Head of caudate nucleus (tissue), 42 donors: ENCODE results near the gene OAF.

ENCODE experiments used
- DNase-seq, 42 donors: peaks; one replicate each; pipeline versions ENCODE4 v3.0.0 to v3.0.0-alpha.2; 2020 to 2021; ENCODE audit warnings: mixed read lengths in 7 of 42
- intact Hi-C: fragments of 100-400 bp; cut with DNase I; formaldehyde crosslinking; loops from one replicate; pipeline ENCODE4 v1.15.0; 2022

Gene OAF

DNA sequence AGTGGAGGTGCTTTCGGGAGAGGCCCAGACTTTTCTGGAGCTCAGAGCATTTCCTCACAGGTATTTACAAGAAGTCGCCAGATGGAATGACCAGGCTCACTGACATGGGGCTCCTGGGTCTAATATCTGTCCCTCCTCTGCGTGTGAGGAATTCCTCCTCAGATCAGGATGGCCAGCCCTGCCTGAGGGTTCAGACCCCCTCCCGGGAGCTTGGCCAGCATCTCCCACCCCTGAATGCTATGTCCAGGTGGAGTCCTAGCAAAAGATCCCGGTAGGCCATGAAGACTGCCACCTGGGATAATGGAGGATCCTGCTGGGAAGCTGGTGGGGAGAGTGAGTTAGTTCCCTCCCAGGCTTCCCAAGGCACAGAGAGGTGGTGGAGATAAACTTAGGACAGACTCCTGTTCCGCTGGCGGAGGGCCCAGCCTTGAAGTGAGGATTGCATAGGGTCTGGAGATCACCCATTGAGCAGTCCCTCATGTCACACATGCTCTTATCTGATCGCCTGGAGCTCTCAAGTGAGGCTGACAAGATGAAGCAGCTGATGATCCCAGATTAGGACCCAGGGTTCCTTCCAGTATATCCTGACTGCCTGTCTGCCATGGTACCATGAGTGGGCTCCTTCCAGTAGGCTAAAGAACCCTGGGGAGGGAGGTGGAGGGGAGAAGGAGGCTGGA lies 5.7 kb downstream of the OAF start:
- no peak for DNase-seq
- intact Hi-C loops, result no loop called here

DNA sequence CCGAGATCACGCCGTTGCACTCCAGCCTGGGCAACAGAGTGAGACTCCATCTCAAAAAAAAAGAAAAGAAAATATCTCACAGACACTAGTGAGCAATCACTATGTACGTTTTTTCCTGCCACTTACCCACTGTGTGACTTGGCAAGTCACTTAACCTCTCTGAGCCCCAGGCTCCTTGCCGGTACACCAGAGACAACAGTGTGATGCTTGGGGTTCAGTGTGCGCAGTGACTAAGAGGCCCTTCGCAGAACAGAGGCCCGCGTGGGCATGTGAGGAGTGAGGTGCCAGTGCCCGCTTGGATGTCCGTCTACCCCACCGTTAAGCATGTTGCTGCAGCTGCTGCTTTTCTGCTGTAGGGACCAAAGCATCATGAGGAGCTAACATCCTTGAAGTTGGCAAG lies 6.7 kb downstream of the OAF start:
- intact Hi-C loops, result no loop called here
- DNase-seq, result no peak

DNA sequence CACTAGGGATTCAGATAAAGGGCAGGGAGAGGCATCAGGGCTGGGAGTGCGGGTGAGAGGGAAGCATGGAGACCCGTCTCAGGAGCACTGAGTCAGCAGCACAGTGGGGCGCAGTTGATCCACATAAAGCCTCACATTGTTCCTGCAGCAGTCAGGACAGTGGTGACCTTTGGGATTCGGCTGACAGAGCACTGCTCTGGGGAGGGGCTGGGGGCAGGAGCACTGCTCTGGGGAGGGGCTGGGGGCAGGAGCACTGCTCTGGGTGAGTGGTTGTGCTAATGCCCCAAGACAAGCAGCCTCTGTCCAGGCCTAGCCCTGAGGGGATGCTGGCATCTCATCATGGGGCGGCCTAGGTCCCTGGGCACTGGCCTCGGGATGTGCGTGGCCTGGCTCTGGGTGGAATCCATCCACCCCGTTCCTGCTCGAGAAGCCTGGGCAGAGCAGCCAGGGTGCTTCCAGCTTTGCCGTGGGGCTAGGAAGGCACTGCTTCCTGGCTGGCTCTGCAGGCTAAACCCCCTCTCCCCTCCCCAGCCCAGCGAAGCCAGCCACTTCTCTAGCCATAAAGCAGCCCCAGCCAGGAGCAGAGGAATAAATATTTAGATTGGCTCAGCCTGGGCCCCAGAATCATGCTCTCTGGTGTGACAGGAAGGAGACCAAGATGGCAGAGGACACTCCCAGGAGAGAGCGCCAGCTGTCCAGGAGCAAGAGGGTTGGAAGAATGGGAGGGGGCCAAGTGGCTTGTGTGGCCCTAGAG lies 7.3 kb downstream of the OAF start:
- DNase-seq, result peak; percentile 45 to 91 (median 76)
- intact Hi-C loops, result no loop called here

GRCh38 chr11:120218695-120219033 lies 7.8 kb downstream of the OAF start:
- no peak for DNase-seq
- intact Hi-C loops, result no loop called here

- intact Hi-C loops, result no loop called here
- no peak for DNase-seq
Observed at GRCh38 chr11:120219232-120219937, 8.6 kb downstream of the OAF start.

GRCh38 chr11:120219938-120220746 lies 9.3 kb downstream of the OAF start:
- peak in 4 of 42 donors; percentile 24 to 56 (median 40) for DNase-seq
- intact Hi-C loops, result no loop called here

GRCh38 chr11:120220747-120221037 lies 9.9 kb downstream of the OAF start:
- intact Hi-C loops, result no loop called here
- peak in 1 of 42 donors; percentile 58 for DNase-seq

DNA sequence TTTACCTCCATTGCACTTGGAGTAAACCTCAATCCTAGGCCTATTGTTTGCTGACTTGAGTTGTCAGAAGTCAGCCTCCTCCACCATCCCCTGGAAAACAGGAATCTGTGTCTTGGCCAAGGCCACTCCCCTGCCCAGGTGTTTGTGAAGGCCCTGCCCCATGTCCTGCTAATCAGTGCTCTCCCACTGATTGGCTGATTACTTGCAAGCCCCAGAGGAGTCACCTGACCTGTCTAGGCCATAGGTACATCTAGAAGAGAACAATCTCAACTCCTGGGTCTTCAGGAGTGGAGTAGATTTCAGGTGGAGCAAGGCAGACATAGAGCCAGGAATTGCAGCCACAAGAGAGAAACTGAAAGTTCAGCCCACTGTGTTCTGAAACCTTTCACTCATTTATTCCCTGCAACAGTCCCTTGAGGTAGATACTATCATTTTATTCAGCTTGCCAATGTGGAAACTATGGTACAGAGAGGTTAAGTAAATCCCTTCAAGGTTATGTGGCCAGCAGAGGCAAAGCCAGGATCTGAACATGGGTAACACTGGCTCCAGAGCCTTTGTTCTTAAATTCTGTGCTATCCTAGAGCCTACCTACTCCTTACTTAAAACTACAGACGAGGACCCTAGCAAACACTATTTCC lies 10.4 kb downstream of the OAF start:
- intact Hi-C loops, result no loop called here
- no peak for DNase-seq

DNA sequence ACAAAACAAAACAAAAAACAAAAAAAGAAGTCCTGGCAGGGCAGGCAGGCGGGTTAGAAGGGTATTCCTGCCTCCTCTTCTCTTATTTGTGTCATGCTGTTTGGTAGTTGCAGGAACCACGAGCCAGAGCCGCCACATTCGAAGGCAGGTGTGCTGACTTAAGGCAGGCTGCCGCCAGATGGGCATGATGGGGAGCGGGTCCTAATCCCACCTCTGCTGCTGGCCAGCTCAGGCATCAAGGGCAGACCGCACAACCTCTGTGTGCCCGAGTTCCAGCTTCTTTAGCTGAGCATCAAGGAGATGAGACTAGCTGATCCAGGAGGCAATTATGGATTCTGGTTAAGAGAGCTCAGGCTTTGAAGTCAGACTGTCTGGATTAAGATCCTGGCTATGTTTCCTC lies 12.1 kb downstream of the OAF start:
- DNase-seq, result no peak
- intact Hi-C loops, result no loop called here

GRCh38 chr11:120223793-120224192 lies 13.0 kb downstream of the OAF start:
- intact Hi-C loops, result no loop called here
- DNase-seq, result no peak

- DNase-seq, result no peak
- intact Hi-C loops, result no loop called here
Observed at GRCh38 chr11:120224361-120224760, 13.5 kb downstream of the OAF start.

DNA sequence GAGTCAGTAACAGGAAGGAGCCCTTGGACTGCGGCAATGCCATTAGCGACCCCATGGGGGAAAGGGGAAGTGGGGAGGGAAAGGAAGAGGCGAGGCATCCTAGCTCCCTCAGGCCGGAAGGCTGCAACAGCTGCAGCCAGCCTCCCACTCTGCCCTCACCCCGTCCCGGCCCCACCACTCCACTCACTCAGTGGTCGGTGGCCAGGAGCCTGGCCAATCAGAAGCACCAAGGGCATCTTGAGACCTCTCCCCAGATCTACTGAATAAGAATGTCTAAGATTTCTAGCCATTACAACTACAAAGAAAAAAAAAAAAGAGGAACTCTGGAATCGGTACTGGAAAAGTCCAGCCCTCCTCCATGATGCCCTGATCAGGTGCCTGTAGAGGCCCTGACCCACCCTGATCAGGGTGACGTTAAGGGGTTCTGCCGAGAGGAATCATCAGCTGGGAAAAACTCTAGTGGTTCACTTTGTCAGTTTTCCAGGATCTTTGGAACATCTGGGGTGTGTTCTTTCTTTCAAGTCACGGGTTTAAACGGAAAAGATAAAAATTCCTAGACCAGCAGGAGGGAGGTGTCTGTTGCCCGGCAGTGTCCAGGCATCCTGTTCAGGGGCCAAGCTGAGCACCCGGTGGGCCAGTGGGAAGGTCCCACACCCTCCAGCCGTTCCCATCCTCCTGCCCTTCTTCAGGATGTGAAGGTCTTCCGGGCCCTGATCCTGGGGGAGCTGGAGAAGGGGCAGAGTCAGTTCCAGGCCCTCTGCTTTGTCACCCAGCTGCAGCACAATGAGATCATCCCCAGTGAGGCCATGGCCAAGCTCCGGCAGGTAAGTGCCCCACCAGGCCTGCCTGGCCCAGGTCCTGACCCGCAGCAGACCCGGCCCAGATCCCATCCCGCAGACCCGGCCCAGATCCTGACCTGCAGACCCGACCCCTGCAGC lies 14.4 kb downstream of the OAF start:
- DNase-seq, result peak in 1 of 42 donors; percentile 34
- intact Hi-C loops, result no loop called here

DNA sequence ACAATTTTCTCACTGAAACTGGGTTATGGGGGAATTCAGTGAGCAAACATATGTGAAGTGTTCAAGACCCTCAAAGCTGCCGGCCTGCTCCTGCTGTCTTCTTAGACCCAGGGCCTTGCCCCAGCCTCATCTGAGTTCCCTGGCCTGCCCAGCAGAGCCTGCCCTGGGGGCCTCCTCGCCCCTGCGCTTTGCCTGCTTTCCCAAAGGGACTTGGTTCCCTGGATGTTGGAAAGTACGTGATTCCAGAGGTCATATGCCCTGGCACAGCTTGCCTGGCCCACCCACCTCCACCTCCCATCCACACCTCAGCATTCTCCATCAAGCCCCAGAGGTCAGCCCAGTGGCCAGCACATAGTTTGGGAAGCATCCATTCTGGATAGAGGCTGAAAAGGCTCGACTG lies 15.4 kb downstream of the OAF start:
- intact Hi-C loops, result no loop called here
- no peak for DNase-seq

GRCh38 chr11:120226714-120227113 lies 15.9 kb downstream of the OAF start:
- DNase-seq, result no peak
- intact Hi-C loops, result no loop called here

DNA sequence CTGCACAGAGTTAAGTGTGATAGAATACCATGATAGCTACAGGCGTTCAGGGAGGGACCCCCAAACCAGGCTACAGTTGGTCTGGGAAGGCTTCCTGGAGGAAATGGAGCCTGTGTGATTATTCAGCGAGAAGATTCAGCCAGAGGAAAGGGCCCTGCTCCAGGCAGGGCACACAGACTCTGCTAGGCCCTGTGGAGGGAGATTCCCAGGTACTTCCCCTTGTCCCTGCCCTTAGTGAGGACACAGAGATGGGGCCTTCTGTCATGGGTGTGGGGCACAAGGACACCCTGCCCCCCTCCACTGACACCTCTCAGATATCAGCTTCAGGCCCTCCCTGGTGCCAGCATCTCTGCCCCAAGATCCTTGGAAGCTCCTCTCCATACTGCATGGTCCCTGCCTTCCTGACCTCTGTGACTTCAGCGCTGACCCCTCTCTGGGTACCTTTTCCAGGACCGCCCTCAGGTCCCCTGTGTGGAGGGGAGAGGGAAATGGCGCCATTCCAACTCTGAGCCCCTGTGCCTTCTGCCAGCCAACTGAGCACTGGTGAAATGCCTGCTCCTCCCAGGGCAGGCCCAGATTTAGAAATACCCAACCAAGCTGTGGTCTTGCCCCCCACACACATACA lies 16.5 kb downstream of the OAF start:
- intact Hi-C loops, result no loop called here
- DNase-seq, result no peak

- intact Hi-C loops, result loop anchor here (2.0 kb wide), 1 partner anchor 56 kb away; no protein-coding TSS in a partner anchor
- DNase-seq, result no peak
Observed at GRCh38 chr11:120228794-120229384, 18.1 kb downstream of the OAF start.
